Gastrocnemius medialis (tissue), 4 donors: ENCODE results near the gene LHPP. TPM values are rescaled to one million over a fixed set of nuclear protein-coding genes. Genes with fewer than 3 reads are reported as not detected.
A peak's percentile ranks its signal among the peaks of the same experiment; 100 is the strongest.

Experiments used
- ATAC-seq, 2 donors: fragments of 150-250 bp; one replicate each; pipeline ENCODE4 v1.9.1; 2016
- DNase-seq, 2 donors: peaks; one replicate each; pipeline ENCODE4 v3.0.0-alpha.2; 2019
- H3K27ac ChIP-seq, 4 donors: fragments of 200-600 bp; sonication (generic); 1 replicate in 1 of 4; 2 replicates in 3 of 4; pipeline ENCODE4 v1.5.1; 2016 to 2018; ENCODE audit warnings: mild to moderate bottlenecking in 2 of 4, moderate library complexity in 1 of 4
- H3K27me3 ChIP-seq, 3 donors: fragments of 200-600 bp; sonication (generic) in 2 of 3; 1 replicate in 1 of 3; 2 replicates in 2 of 3; pipeline versions ENCODE4 v1.5.1 to v1.6.0; 2016 to 2019; ENCODE audit warnings: mild to moderate bottlenecking in 1 of 3, moderate library complexity in 1 of 3
- H3K36me3 ChIP-seq, 2 donors: fragments of 200-600 bp; sonication (generic) in 1 of 2; one replicate each; pipeline ENCODE4 v1.5.1; 2017 to 2018
- H3K4me1 ChIP-seq, 2 donors: fragments of 200-600 bp; sonication (generic) in 1 of 2; one replicate each; pipeline ENCODE4 v1.5.1; 2016 to 2017; ENCODE audit warnings: mild to moderate bottlenecking in 2 of 2
- H3K4me3 ChIP-seq, 4 donors: fragments of 200-600 bp; sonication (generic) in 3 of 4; 1 replicate in 1 of 4; 2 replicates in 3 of 4; pipeline ENCODE4 v1.5.1; 2016 to 2019; ENCODE audit warnings: mild to moderate bottlenecking in 2 of 4
- H3K9me3 ChIP-seq, 3 donors: fragments of 200-600 bp; sonication (generic) in 2 of 3; 1 replicate in 1 of 3; 2 replicates in 2 of 3; pipeline ENCODE4 v1.5.1; 2016 to 2019
- POLR2A ChIP-seq, 2 donors: fragments of 450-650 bp; IDR thresholded peaks; one replicate each; pipeline ENCODE4 v1.6.1; 2017; ENCODE audit warnings: antibody characterized with exemption in 2 of 2, mild to moderate bottlenecking in 2 of 2, moderate library complexity in 2 of 2
- in situ Hi-C, 4 donors: fragments of 200-750 bp; cut with MboI; loops; one replicate each; pipeline versions ENCODE4 v1.15.0 to v1.8.0; 2017; ENCODE audit warnings: low sequenced_read_pairs in 4 of 4
- intact Hi-C: fragments of 100-400 bp; cut with DNase I; formaldehyde crosslinking; loops from one replicate; pipeline ENCODE4 v1.15.1; 2023; ENCODE audit warnings: low total_unique reads
- total RNA-seq, 4 donors: library from RNA; depleted of rRNA; stranded (reverse); fragments of >200 nt; gene quantifications; one replicate each; pipeline versions ENCODE4 v1.1.0 to v1.2.3, GENCODE V29; 2016
- TF ChIP-seq, protein P1 (sequence below), 5 experiments: fragments of 450-650 bp in 3 of 5; fragments of 200-600 bp in 2 of 5; sonication (generic) in 2 of 5; IDR thresholded peaks in 4 of 5; conservative IDR thresholded peaks in 1 of 5; 1 replicate in 4 of 5; 2 replicates in 1 of 5; pipeline ENCODE4 v1.5.1; 2016 to 2019; ENCODE audit warnings: antibody characterized with exemption in 5 of 5, mild to moderate bottlenecking in 3 of 5, moderate library complexity in 3 of 5

The LHPP gene
- total RNA-seq, 4 donors from 2014 or later, result 4.9 to 16.0 (median 12.2) TPM

DNA sequence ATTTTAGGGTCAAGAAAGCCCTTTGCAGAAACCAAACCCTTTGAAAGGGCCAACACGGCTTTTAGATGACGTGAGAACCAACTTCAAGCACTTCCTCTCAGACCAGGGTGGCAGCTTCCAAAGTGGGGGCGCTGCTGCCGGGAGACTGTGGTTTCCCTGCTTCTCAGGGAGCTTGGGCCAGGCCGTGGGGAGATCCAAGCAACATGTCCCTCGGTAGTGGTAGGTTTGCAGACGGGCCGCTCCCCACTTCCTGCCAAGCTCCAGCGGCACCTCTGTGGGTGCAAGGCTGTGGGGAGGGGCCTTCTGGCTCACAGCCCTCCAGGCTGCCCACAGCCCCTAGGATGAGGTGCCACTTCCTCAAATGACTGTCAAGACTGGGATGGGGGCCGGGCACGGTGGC is 150.1 kb downstream of the LHPP start:
- H3K4me3 ChIP-seq, result no peak overlapping the region
- ATAC-seq, result no peak
- H3K27me3 ChIP-seq, result no peaks in the 10 kb centered on the region
- in situ Hi-C loops (no loop called here), intact Hi-C loops (no loop called here)
- TF ChIP-seq, protein P1, sequence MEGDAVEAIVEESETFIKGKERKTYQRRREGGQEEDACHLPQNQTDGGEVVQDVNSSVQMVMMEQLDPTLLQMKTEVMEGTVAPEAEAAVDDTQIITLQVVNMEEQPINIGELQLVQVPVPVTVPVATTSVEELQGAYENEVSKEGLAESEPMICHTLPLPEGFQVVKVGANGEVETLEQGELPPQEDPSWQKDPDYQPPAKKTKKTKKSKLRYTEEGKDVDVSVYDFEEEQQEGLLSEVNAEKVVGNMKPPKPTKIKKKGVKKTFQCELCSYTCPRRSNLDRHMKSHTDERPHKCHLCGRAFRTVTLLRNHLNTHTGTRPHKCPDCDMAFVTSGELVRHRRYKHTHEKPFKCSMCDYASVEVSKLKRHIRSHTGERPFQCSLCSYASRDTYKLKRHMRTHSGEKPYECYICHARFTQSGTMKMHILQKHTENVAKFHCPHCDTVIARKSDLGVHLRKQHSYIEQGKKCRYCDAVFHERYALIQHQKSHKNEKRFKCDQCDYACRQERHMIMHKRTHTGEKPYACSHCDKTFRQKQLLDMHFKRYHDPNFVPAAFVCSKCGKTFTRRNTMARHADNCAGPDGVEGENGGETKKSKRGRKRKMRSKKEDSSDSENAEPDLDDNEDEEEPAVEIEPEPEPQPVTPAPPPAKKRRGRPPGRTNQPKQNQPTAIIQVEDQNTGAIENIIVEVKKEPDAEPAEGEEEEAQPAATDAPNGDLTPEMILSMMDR (IDR thresholded peaks at IDR 0.05 in 4 of 5, conservative IDR thresholded peaks at IDR 0.05 in 1 of 5), result no peak
- TF ChIP-seq POLR2A (IDR thresholded peaks at IDR 0.05), result no peak
- peaks cover 0 to 12% of the 10 kb centered on the region in 2 donors for H3K4me1 ChIP-seq
- no peak for DNase-seq
- peaks cover 0 to 1% of the 10 kb centered on the region in 2 donors for H3K36me3 ChIP-seq
- H3K9me3 ChIP-seq, result no peaks in the 10 kb centered on the region
- no peak overlapping the region for H3K27ac ChIP-seq

GRCh38 chr10:124612611-124613498 is 151.2 kb downstream of the LHPP start:
- TF ChIP-seq POLR2A (IDR thresholded peaks at IDR 0.05), result no peak
- TF ChIP-seq, protein P1 (IDR thresholded peaks at IDR 0.05 in 4 of 5, conservative IDR thresholded peaks at IDR 0.05 in 1 of 5), result no peak
- Histone ChIP-seq H3K27me3 (no peaks in the 10 kb centered on the region), H3K4me1 (peaks cover 0 to 12% of the 10 kb centered on the region in 2 donors), H3K36me3 (peaks cover 0 to 8% of the 10 kb centered on the region in 2 donors), H3K27ac (peak overlapping the region in 1 of 4 donors; percentile 46), H3K9me3 (no peaks in the 10 kb centered on the region), H3K4me3 (no peak overlapping the region)
- intact Hi-C loops (no loop called here), in situ Hi-C loops (no loop called here)
- ATAC-seq, result peak; percentile 15 to 31
- DNase-seq, result no peak

- H3K27me3 ChIP-seq, result no peaks in the 10 kb centered on the region
- H3K27ac ChIP-seq, result peak overlapping the region in 1 of 4 donors; percentile 30
- intact Hi-C loops (no loop called here), in situ Hi-C loops (no loop called here)
- no peak for DNase-seq
- ATAC-seq, result no peak
- peaks cover 0 to 14% of the 10 kb centered on the region in 2 donors for H3K4me1 ChIP-seq
- no peak for TF ChIP-seq POLR2A (IDR thresholded peaks at IDR 0.05)
- TF ChIP-seq, protein P1 (IDR thresholded peaks at IDR 0.05 in 4 of 5, conservative IDR thresholded peaks at IDR 0.05 in 1 of 5), result no peak
- H3K36me3 ChIP-seq, result peaks cover 0 to 8% of the 10 kb centered on the region in 2 donors
- no peak overlapping the region for H3K4me3 ChIP-seq
- no peaks in the 10 kb centered on the region for H3K9me3 ChIP-seq
Measured at GRCh38 chr10:124614003-124614659, 152.5 kb downstream of the LHPP start.

GRCh38 chr10:124615259-124615658 is 153.6 kb downstream of the LHPP start:
- no peak for ATAC-seq
- Histone ChIP-seq H3K4me3 (no peak overlapping the region), H3K9me3 (no peaks in the 10 kb centered on the region), H3K36me3 (peaks cover 0 to 8% of the 10 kb centered on the region in 2 donors), H3K27me3 (no peaks in the 10 kb centered on the region), H3K27ac (no peak overlapping the region), H3K4me1 (peaks cover 4 to 21% of the 10 kb centered on the region in 2 donors)
- in situ Hi-C loops, result no loop called here
- intact Hi-C loops, result no loop called here
- TF ChIP-seq, protein P1 (IDR thresholded peaks at IDR 0.05 in 4 of 5, conservative IDR thresholded peaks at IDR 0.05 in 1 of 5), result no peak
- no peak for TF ChIP-seq POLR2A (IDR thresholded peaks at IDR 0.05)
- DNase-seq, result no peak
